Measurements from ENCODE around the gene ARSB. TPM values are rescaled to one million over a fixed set of nuclear protein-coding genes. Genes with fewer than 3 reads are reported as not detected.
"Not testable (repeated sequence)": the region's sequence is repeated elsewhere in the genome, so short reads cannot be mapped to it uniquely, and the experiment has no call there.

ARSB gene
- total RNA-seq, 2 experiments from 2014 or later = 10.4 to 11.7 TPM

DNA sequence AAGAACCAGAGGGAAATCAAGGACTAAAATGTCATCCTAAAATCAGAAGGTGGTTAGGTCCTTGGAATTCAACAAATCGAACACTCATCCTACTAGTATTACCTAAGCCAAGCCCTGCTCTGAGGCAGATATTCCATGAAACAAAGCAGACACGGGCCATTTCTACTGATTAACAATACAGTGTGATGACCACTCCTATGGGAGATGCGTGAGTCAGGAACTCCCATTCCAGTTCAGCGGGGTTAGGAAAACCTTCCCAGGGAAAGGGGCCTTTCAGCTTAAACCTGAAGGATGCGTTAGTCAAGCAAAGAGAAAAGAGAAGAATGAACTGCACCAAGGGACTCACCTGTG lies 218.7 kb downstream of the ARSB start:
- no peak for DNase-seq
- peaks cover 4% of the 10 kb centered on the region for H3K27me3 Mint-ChIP-seq
- H3K36me3 Mint-ChIP-seq = peaks cover 3% of the 10 kb centered on the region
- no peak overlapping the region for H3K27ac Mint-ChIP-seq
- H3K4me1 Mint-ChIP-seq = peaks cover 2% of the 10 kb centered on the region
- H3K4me3 Mint-ChIP-seq = no peak overlapping the region
- no peaks in the 10 kb centered on the region for H3K9me3 Mint-ChIP-seq

GRCh38 chr5:78765756-78766411 lies 219.2 kb downstream of the ARSB start:
- no peaks in the 10 kb centered on the region for H3K4me1 Mint-ChIP-seq
- H3K4me3 Mint-ChIP-seq = no peak overlapping the region
- peaks cover 3% of the 10 kb centered on the region for H3K36me3 Mint-ChIP-seq
- no peaks in the 10 kb centered on the region for H3K9me3 Mint-ChIP-seq
- H3K27ac Mint-ChIP-seq = no peak overlapping the region
- no peak for DNase-seq
- peaks cover 4% of the 10 kb centered on the region for H3K27me3 Mint-ChIP-seq

DNA sequence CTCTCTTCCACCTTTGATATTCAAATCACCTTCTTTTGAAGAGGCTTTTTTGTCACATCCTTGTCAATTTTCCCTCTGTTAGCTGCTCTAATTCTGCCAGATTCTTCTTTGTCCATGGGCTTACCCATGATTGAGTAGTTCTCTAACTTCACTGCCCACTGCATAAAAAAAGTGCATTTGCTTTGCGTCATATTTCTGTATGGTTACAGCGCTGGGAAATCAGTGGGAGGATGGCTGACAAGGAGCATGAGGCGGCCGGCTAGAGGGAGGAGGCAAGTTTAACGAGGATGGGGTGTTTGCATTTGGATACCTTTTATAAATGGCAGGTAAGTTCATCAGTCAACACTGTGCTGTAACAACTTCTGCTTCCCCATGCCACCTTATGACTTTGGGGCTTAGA lies 220.0 kb downstream of the ARSB start:
- peaks cover 4% of the 10 kb centered on the region for H3K27me3 Mint-ChIP-seq
- peaks cover 3% of the 10 kb centered on the region for H3K36me3 Mint-ChIP-seq
- DNase-seq = no peak
- H3K4me1 Mint-ChIP-seq = no peaks in the 10 kb centered on the region
- H3K27ac Mint-ChIP-seq = no peak overlapping the region
- H3K4me3 Mint-ChIP-seq = no peak overlapping the region
- no peaks in the 10 kb centered on the region for H3K9me3 Mint-ChIP-seq

GRCh38 chr5:78763659-78764189 lies 221.4 kb downstream of the ARSB start:
- H3K27me3 Mint-ChIP-seq = peaks cover 4% of the 10 kb centered on the region
- no peak for DNase-seq
- H3K4me3 Mint-ChIP-seq = no peak overlapping the region
- H3K9me3 Mint-ChIP-seq = no peaks in the 10 kb centered on the region
- no peaks in the 10 kb centered on the region for H3K4me1 Mint-ChIP-seq
- peaks cover 3% of the 10 kb centered on the region for H3K36me3 Mint-ChIP-seq
- H3K27ac Mint-ChIP-seq = no peak overlapping the region

DNA sequence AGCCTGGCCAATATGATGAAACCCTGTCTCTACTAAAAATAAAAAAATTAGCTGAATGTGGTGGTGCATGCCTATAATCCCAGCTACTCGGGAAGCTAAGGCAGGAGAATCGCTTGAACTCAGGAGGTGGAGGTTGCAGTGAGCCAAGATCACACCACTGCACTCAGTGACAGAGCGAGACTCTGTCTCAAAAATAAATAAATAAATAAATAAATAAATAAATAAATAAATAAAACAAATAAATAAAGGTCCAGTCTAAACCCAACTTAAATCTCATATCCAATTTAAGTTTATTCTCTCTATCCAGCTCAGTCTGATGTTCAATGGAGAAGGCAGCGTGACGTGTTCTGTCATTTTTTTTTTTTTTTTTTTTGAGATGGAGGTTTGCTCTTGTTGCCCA lies 222.4 kb downstream of the ARSB start:
- not testable (repeated sequence) for H3K4me1 Mint-ChIP-seq, DNase-seq, H3K9me3 Mint-ChIP-seq, H3K4me3 Mint-ChIP-seq, H3K27ac Mint-ChIP-seq, H3K36me3 Mint-ChIP-seq, H3K27me3 Mint-ChIP-seq

DNA sequence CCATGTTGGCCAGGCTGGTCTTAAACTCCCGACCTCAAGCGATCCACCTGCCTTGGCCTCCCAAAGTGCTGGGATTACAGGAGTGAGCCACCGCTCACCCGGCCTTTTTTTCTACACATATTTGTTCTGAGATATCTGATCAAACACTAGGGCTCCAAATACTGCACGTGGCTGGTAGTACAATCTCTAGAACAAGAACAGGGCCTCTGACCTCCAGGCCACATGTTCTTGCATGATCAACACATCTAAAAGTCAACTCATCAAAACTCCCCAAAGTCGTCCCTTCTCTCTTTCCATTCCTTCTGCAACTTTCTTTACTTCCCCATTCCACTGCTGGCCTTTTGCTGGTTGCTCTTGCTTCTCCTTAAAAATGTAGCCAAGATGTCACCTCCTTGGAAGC lies 223.3 kb downstream of the ARSB start:
- H3K4me1 Mint-ChIP-seq = peaks cover 11% of the 10 kb centered on the region
- DNase-seq = no peak
- H3K27me3 Mint-ChIP-seq = peaks cover 4% of the 10 kb centered on the region
- H3K9me3 Mint-ChIP-seq = no peaks in the 10 kb centered on the region
- H3K27ac Mint-ChIP-seq = no peak overlapping the region
- H3K4me3 Mint-ChIP-seq = no peak overlapping the region
- H3K36me3 Mint-ChIP-seq = peaks cover 3% of the 10 kb centered on the region

DNA sequence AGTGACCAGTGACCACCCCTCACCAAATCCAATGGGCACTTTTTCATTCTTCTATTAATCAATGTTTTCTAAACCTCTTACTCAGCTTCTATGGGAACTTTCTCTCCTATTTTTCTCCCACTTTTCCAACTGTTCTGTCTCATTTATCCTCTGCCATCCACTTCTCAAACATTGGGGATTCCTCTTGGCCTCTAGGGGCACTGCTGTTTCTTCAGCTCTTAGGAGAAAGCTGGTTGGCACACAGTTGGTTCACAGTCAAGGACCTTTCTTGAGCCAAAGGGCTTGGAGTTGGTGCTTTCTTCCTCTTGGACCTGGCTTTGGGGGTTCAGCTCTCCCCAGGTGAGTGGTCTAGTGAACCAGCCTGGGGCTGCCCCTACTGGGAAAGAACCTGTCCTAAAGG lies 224.3 kb downstream of the ARSB start:
- peaks cover 4% of the 10 kb centered on the region for H3K27me3 Mint-ChIP-seq
- H3K4me3 Mint-ChIP-seq = no peak overlapping the region
- H3K9me3 Mint-ChIP-seq = no peaks in the 10 kb centered on the region
- H3K36me3 Mint-ChIP-seq = no peaks in the 10 kb centered on the region
- no peak overlapping the region for H3K27ac Mint-ChIP-seq
- DNase-seq = no peak
- H3K4me1 Mint-ChIP-seq = peaks cover 11% of the 10 kb centered on the region

DNA sequence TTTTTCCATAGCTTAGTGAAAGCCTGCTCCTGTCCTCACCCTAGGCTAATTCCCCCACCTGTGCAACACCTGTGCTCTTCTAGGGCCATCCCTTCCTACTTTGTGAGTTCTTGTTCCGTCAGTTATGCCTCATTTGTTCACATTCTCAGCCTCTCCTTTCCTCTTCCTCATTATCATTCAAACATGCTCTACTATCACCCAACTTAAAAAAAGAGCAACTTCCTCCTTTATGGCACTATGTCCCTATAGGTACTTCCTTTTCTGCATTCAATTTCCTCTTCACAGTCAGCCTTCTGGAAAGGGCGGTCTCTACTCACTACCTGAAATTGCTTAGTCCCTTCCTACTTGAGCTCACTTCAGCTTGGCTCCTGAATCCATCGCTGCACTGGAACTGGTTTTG lies 224.7 kb downstream of the ARSB start:
- Mint-ChIP-seq H3K27ac (no peak overlapping the region), H3K4me1 (peaks cover 11% of the 10 kb centered on the region), H3K9me3 (no peaks in the 10 kb centered on the region), H3K4me3 (no peak overlapping the region), H3K36me3 (no peaks in the 10 kb centered on the region), H3K27me3 (peaks cover 4% of the 10 kb centered on the region)
- no peak for DNase-seq

DNA sequence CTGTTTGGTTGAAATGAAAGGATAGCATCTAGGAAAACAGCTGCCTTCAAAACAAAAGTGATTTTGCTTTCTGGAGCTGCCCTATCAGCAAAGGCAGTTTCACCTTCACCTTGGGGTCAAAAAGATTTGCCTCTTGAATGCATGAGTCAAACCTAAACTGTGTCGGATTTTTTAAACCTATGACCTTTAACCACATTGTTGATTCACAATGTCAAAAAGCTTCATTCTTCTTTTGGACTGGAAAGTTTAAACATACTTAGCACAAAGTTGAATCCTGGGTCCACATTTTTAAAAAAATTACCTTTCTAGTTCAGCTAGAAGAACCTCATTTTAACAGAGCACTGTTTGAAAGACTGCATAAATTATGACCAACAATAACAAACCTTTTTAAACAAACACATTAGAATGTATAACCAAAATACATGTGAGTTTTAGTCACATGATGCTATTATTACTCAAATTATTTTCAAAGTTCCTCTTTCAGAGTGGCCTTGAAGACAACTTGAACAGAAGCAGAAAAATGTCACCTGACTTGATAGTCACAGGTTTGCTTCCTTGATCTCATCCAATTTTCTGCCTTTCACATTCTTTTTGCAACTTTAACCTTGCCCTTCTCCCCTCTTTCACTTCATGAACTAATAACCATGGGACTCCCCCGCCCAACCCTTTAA lies 226.8 kb downstream of the ARSB start:
- DNase-seq = no peak
- H3K27ac Mint-ChIP-seq = no peak overlapping the region
- H3K36me3 Mint-ChIP-seq = no peaks in the 10 kb centered on the region
- peaks cover 13% of the 10 kb centered on the region for H3K4me1 Mint-ChIP-seq
- H3K27me3 Mint-ChIP-seq = peaks cover 5% of the 10 kb centered on the region
- H3K4me3 Mint-ChIP-seq = no peak overlapping the region
- H3K9me3 Mint-ChIP-seq = no peaks in the 10 kb centered on the region

- peaks cover 5% of the 10 kb centered on the region for H3K27me3 Mint-ChIP-seq
Observed at GRCh38 chr5:78757269-78758053, 227.6 kb downstream of the ARSB start.

DNA sequence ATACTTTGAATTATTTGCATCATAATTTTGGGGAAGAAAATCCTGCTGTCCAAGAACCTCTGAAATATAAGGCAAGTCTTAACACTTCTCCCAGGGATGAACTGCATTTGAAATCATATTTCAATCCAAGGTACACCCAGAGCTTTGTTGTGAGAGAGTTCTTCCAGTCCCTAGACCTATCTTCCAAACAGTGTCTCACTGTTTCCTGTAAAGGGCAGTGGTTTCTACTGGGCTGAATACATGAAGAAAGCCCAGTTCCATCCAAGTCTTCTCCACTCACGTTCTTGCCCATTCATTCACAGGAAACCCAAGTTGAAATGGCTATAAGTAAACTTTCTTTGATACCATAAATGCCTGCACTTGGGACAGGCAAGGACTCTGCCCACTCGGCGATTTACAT lies 228.3 kb downstream of the ARSB start:
- no peaks in the 10 kb centered on the region for H3K36me3 Mint-ChIP-seq
- H3K4me3 Mint-ChIP-seq = no peak overlapping the region
- no peak for DNase-seq
- H3K27me3 Mint-ChIP-seq = peaks cover 5% of the 10 kb centered on the region
- peaks cover 13% of the 10 kb centered on the region for H3K4me1 Mint-ChIP-seq
- no peaks in the 10 kb centered on the region for H3K9me3 Mint-ChIP-seq
- no peak overlapping the region for H3K27ac Mint-ChIP-seq

More at GRCh38 chr5:78757269-78758053, 227.6 kb downstream of the ARSB start:
- Mint-ChIP-seq H3K36me3 (no peaks in the 10 kb centered on the region), H3K9me3 (no peaks in the 10 kb centered on the region), H3K4me1 (peaks cover 13% of the 10 kb centered on the region), H3K27ac (no peak overlapping the region), H3K4me3 (no peak overlapping the region)
- no peak for DNase-seq

DNA sequence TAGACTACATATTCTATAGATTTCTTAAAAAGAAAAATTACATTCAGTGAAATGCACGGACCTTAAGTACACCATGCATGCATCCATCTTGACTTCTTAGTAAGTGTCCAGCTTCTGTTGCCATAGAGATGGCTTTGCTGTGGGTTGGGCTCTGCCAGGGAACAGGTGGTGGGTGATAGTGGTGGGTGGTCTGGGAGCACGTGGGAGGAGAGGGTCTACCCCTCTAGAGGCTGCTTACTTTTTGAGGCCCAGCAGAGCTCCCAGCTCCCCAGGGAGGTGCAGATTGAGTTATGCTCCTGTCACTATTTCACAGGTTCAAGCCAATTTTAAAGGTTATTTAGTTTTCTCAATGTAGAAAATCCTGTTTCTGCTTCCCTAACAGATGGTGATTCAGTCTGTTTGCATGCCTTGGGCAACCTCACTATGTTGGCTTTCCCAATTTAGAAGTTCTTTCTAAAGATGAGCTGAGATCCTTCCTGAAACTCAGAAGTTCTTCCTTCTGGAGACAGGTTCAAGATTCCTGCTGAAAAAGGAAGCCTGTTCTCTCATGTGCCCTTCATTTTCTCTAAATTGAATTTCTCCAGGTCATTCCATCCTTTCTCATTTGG lies 229.2 kb downstream of the ARSB start:
- no peaks in the 10 kb centered on the region for H3K36me3 Mint-ChIP-seq
- no peak overlapping the region for H3K4me3 Mint-ChIP-seq
- H3K27ac Mint-ChIP-seq = no peak overlapping the region

GRCh38 chr5:78754655-78755054 lies 230.5 kb downstream of the ARSB start:
- Mint-ChIP-seq H3K36me3 (no peaks in the 10 kb centered on the region), H3K27ac (no peak overlapping the region), H3K9me3 (no peaks in the 10 kb centered on the region), H3K27me3 (peaks cover 5% of the 10 kb centered on the region), H3K4me3 (no peak overlapping the region), H3K4me1 (peaks cover 13% of the 10 kb centered on the region)
- DNase-seq = no peak

More for the DNA sequence above, 229.2 kb downstream of the ARSB start:
- Mint-ChIP-seq H3K27me3 (peaks cover 5% of the 10 kb centered on the region), H3K4me1 (peaks cover 13% of the 10 kb centered on the region), H3K9me3 (no peaks in the 10 kb centered on the region)
- DNase-seq = no peak

GRCh38 chr5:78753093-78753531 lies 232.0 kb downstream of the ARSB start:
- peaks cover 13% of the 10 kb centered on the region for H3K4me1 Mint-ChIP-seq
- no peak for DNase-seq
- H3K36me3 Mint-ChIP-seq = no peaks in the 10 kb centered on the region
- no peak overlapping the region for H3K27ac Mint-ChIP-seq
- H3K27me3 Mint-ChIP-seq = peaks cover 5% of the 10 kb centered on the region
- no peak overlapping the region for H3K4me3 Mint-ChIP-seq
- no peaks in the 10 kb centered on the region for H3K9me3 Mint-ChIP-seq

DNA sequence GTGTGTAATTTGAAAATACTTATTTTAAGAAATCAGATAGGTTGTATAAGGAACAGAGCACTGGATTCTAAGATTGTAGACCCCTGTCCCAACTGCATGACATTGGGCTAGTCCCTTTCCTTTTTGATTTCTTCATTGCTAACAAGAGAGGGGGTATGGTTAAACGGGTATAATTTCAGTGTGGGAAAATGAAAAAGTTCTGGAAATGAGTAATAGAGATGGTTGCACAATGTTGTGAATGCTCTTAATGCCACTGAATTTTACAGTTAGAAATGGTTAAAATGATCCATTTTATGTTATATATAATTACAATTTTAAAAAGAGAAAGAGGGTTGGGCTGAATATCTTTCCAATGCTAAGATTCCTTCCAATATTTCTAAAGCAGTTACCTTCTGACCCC lies 233.2 kb downstream of the ARSB start:
- H3K9me3 Mint-ChIP-seq = no peaks in the 10 kb centered on the region
- no peaks in the 10 kb centered on the region for H3K36me3 Mint-ChIP-seq
- no peak overlapping the region for H3K27ac Mint-ChIP-seq
- peaks cover 5% of the 10 kb centered on the region for H3K27me3 Mint-ChIP-seq
- no peak overlapping the region for H3K4me3 Mint-ChIP-seq
- H3K4me1 Mint-ChIP-seq = peaks cover 2% of the 10 kb centered on the region
- no peak for DNase-seq

All from activated naive CD8-positive, alpha-beta T cell treated with anti-CD3 and anti-CD28 coated beads for 36 hours (primary cell).